ENCODE measurements around the gene KSR1.
"Not testable (repeated sequence)": the region's sequence is repeated elsewhere in the genome, so short reads cannot be mapped to it uniquely, and the experiment has no call there.

KSR1 gene

GRCh38 chr17:27496437-27496943, 40.2 kb downstream of the KSR1 start:
- DNase-seq = no peak

- DNase-seq = no peak
These were observed 40.7 kb downstream of the KSR1 start for GRCh38 chr17:27496971-27497370.

GRCh38 chr17:27497696-27498095, 41.4 kb downstream of the KSR1 start:
- no peak for DNase-seq

GRCh38 chr17:27498615-27499309, 42.5 kb downstream of the KSR1 start:
- DNase-seq = no peak

- no peak for DNase-seq
These were observed 43.4 kb downstream of the KSR1 start for GRCh38 chr17:27499451-27500265.

GRCh38 chr17:27501338-27501737, 45.1 kb downstream of the KSR1 start:
- not testable (repeated sequence) for DNase-seq

- DNase-seq = no peak
These were observed 46.5 kb downstream of the KSR1 start for GRCh38 chr17:27502526-27503324.

- no peak for DNase-seq
These were observed 47.4 kb downstream of the KSR1 start for GRCh38 chr17:27503611-27504010.

- no peak for DNase-seq
These were observed 48.1 kb downstream of the KSR1 start for GRCh38 chr17:27504188-27504995.

- DNase-seq = no peak
These were observed 50.3 kb downstream of the KSR1 start for GRCh38 chr17:27506348-27507218.

GRCh38 chr17:27511168-27511883, 55.1 kb downstream of the KSR1 start:
- DNase-seq = no peak

GRCh38 chr17:27512031-27512430, 55.8 kb downstream of the KSR1 start:
- no peak for DNase-seq

- DNase-seq = no peak
These were observed 56.5 kb downstream of the KSR1 start for GRCh38 chr17:27512511-27513346.

- no peak for DNase-seq
These were observed 57.6 kb downstream of the KSR1 start for GRCh38 chr17:27513849-27514248.

- no peak for DNase-seq
These were observed 58.6 kb downstream of the KSR1 start for GRCh38 chr17:27514595-27515413.

- no peak for DNase-seq
These were observed 61.8 kb downstream of the KSR1 start for GRCh38 chr17:27518048-27518447.

- no peak for DNase-seq
These were observed 62.6 kb downstream of the KSR1 start for GRCh38 chr17:27518545-27519521.

GRCh38 chr17:27519550-27519949, 63.3 kb downstream of the KSR1 start:
- no peak for DNase-seq

Measured in activated CD4-positive, alpha-beta T cell treated with anti-CD3 and anti-CD28 coated beads for 1 hour (primary cell).